IPS-15b (cell line): ENCODE data around the gene PLCB4.

ENCODE experiments used
- H3K27me3 ChIP-seq: one replicate; pipeline ENCODE4 v1.6.1; 2013; ENCODE audit warnings: low read length; ENCODE audit not compliant: control insufficient read depth, insufficient read depth
- H3K36me3 ChIP-seq: one replicate; pipeline ENCODE4 v1.6.1; 2013; ENCODE audit warnings: low read length; ENCODE audit not compliant: control insufficient read depth, insufficient read depth
- H3K4me1 ChIP-seq: one replicate; pipeline ENCODE4 v1.6.1; 2013; ENCODE audit warnings: mild to moderate bottlenecking, low read length; ENCODE audit not compliant: control insufficient read depth, insufficient read depth
- H3K4me3 ChIP-seq: one replicate; pipeline ENCODE4 v1.5.1; 2013; ENCODE audit warnings: low read depth, low read length
- H3K9ac ChIP-seq: one replicate; pipeline ENCODE4 v1.6.1; 2013; ENCODE audit warnings: low read depth, mild to moderate bottlenecking, low read length
- H3K9me3 ChIP-seq: one replicate; pipeline ENCODE4 v1.6.1; 2013; ENCODE audit warnings: mild to moderate bottlenecking, low read length; ENCODE audit not compliant: control insufficient read depth, insufficient read depth

The PLCB4 gene

DNA sequence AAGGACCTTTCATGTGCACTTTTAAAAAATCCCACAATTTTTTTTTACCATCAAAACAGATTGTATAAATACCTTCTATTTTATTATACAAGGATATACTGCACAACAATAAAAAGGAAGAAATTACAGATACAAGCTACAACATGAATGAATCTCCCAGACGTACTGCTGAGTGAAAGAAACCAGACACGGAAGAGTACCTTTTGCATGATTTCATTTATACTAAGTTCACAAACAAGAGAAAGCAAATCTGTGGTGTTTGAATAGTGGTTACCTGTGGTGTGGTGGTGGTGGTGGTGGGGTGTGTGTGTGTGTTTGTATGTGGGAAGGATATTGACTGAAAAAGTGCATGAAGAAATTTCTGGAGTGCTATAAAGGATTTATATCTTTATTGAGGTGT, 6.8 kb upstream of the PLCB4 start:
- Histone ChIP-seq H3K27me3 (no peaks in the 10 kb centered on the region), H3K36me3 (no peaks in the 10 kb centered on the region), H3K9ac (no peak overlapping the region), H3K9me3 (no peaks in the 10 kb centered on the region), H3K4me3 (no peak overlapping the region), H3K4me1 (no peaks in the 10 kb centered on the region)

DNA sequence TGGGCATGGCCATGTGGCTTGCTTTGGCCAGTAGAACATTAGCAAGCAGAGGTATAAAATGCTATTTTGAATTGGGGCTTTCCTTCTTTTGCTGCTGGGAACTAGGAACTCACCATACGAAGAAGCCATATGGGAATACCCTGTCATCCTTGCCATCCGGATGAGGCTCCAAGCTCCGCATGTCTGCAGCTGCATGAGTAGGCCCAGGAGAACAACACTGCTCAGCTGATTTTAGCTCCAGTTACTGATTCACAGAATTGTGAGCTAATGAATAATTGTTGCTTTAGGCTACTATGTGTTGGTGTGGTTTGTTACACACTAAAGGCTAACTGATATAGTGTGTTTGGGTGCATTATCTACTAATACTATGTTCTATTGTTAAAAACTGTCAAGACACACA, 2.7 kb upstream of the PLCB4 start:
- no peaks in the 10 kb centered on the region for H3K27me3 ChIP-seq
- H3K36me3 ChIP-seq, result no peaks in the 10 kb centered on the region
- no peak overlapping the region for H3K4me3 ChIP-seq
- H3K9me3 ChIP-seq, result no peaks in the 10 kb centered on the region
- peaks cover 10% of the 10 kb centered on the region for H3K4me1 ChIP-seq
- H3K9ac ChIP-seq, result no peak overlapping the region

DNA sequence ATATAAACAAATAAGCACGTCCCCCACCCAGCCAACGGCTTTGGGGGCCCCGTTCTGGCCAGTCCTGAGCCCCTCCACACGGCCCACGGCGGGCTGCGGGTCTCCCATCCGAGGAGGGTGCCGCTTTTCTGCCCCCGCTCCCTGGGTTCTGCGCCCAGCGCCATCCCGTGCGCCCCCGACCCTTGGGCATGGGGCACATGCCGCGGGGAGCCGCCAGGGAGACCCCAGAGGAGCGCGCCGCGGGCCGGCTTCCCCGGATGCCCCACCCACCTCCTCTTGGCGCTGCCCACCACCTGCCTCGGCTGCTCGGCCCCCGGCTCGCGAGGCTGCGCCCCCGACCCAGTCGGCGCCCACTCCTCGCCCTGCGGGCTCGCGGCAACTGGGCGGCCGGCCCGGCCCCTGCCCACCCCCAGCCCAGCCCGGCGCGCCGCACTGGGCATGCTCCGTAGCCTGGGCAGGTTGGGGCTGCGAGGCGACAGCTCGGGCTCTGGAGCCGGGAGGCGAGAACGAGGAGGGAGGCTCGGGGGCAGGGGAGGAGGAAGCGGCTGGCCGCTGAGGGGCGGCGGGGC, 570 bp upstream of the PLCB4 start:
- Histone ChIP-seq H3K4me3 (peak overlapping the region; percentile 89), H3K9ac (peak overlapping the region; percentile 83), H3K27me3 (no peaks in the 10 kb centered on the region)

DNA sequence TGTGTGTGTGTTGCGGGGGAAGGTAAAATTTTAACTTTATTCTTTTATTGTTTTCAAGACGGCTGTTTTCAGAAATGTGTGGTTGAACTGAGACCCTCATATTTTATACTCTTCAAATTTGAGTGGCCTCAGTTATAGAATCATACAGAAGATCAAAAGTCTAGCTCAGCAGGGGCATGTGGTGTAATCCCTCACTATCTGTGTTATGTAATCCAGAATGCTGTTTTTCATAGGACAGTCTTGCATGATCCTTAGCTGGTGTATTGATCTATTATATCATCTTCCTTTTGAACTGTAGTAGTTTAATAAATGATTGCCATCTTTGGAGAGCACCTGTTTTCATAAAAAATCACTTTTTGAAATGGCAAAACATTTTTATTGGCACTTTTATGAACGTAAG, 1.4 kb downstream of the PLCB4 start:
- H3K27me3 ChIP-seq, result no peaks in the 10 kb centered on the region
- no peaks in the 10 kb centered on the region for H3K36me3 ChIP-seq
- no peaks in the 10 kb centered on the region for H3K9me3 ChIP-seq
- H3K4me1 ChIP-seq, result peaks cover 37% of the 10 kb centered on the region
- H3K4me3 ChIP-seq, result no peak overlapping the region
- H3K9ac ChIP-seq, result no peak overlapping the region

More for the DNA sequence above, 570 bp upstream of the PLCB4 start:
- Histone ChIP-seq H3K4me1 (peaks cover 31% of the 10 kb centered on the region), H3K36me3 (no peaks in the 10 kb centered on the region), H3K9me3 (no peaks in the 10 kb centered on the region)

DNA sequence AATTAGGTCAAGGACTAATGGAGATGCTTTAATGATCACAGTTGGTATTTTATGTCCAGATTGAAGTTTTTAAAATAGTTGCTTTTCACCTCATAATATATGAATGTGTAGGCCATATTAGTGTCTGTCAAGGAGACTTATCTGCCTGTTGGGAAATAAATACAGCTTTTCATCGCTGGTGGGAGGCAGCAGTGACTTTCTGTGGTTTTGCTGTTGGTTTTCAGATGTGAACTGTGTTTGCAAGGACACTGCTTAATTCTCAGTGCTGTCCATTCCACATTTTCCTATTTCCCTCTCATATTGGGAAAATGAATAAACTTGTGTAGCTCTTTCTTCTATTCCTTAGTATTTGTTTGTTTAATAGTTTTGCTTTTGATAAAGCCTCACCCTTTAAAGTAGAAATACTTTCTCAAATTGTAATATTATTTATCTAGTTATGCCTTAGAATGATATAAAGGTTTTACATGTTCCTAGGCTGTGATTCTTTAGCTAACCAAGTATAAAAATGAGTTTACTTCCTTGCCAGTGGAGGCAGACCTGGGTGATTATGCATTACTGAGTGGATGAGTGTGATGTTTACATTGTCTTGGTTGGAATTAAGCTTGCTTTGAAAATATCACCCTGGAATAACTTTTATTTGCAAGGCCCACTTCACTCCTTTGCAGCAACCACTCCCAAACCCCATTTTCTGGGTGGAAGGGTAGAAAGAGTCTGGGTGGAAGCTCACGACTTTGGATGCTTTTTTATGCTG, 3.3 kb downstream of the PLCB4 start:
- Histone ChIP-seq H3K9me3 (no peaks in the 10 kb centered on the region), H3K4me1 (peaks cover 40% of the 10 kb centered on the region), H3K9ac (no peak overlapping the region), H3K27me3 (no peaks in the 10 kb centered on the region), H3K4me3 (no peak overlapping the region), H3K36me3 (no peaks in the 10 kb centered on the region)

DNA sequence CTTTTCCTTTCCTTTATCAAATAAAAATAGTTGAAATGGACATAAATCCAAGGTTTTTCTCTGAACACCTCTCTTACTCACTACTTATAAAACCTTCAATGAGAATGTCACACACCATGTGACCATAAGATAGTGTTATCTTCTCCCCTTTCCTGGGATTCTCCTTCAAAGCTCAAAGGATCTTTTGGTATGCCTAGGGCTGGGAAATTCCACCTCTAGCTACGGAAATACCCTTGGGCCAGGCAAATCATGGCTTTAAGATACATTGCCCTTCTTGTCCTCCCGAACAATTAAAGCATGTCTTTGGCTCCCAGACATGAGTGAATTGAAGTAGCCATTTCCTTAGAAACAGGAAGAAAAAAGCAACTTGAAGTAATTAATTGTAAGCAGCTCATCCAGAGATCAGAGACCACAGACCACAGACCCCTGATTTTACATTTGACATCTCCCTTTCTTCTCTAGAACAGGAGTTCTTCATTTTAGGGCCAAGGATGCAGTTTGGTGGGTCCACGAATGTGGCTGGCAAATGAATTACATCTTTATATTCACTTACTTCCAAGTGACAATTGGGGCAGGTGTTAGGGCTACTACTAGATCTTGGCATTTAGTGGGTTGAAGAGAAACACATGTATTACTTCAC, 4.1 kb downstream of the PLCB4 start:
- no peaks in the 10 kb centered on the region for H3K27me3 ChIP-seq
- H3K9me3 ChIP-seq, result no peaks in the 10 kb centered on the region
- H3K4me1 ChIP-seq, result peaks cover 36% of the 10 kb centered on the region
- H3K36me3 ChIP-seq, result no peaks in the 10 kb centered on the region
- H3K4me3 ChIP-seq, result no peak overlapping the region
- H3K9ac ChIP-seq, result no peak overlapping the region

DNA sequence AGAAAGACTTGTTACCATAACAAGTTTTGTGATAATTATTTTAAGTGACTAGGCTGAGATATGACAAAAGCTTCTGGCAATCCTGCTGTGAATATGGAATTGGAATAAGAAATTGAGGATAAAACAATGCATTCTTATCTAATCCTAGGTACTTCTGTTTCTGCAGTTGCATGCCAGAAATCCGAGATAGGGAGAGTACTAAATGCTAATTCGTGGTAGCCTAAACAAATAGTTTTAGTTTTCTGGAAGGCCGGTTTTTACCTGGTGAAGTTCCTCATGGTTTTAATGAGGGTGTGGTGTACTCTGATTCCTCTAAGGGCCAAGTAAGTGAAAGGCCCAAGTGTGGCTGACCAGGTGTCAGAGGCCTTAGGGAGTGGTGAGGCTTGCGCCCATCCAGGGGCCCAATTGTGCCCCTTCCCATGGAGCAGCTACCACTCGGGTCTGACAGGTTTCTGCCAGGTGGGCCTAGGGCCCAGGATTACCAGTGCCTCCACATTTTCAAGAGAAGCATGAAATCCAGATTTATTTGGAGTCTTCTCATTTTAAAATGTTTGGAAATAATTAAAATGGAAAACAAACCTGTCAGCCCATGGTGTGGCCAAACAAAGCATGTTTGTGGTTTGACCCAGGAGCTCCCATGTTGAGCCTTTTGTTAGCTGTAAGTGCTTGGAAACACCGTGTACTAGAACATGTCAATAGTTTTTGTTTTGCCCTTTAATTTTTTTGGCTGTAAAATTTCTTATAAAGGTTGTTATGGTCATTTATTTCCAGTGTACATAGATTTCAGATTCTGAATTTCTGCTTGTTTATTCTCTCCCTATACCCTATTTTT, 6.6 kb downstream of the PLCB4 start:
- no peak overlapping the region for H3K9ac ChIP-seq
- H3K4me1 ChIP-seq, result peaks cover 40% of the 10 kb centered on the region
- no peaks in the 10 kb centered on the region for H3K27me3 ChIP-seq
- H3K9me3 ChIP-seq, result no peaks in the 10 kb centered on the region
- no peak overlapping the region for H3K4me3 ChIP-seq
- no peaks in the 10 kb centered on the region for H3K36me3 ChIP-seq

DNA sequence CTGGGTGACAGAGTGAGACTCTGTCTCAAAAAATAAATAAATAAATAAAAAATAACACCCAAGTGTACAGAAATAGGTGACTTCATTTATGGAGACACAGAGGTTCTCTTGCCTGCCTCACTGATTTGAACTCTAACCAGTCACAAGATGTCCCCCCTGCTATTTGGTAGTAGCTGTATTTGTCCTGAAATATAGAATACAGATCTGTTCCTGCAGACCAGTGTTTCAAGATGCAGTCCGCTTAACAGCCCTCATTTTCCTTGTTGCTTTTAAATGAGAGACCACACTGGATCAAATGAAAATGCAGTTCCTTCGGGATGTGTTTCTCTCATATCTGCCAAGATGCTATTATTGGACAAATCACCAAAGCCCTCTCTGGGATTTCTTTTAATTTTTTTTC, 7.6 kb downstream of the PLCB4 start:
- Histone ChIP-seq H3K36me3 (no peaks in the 10 kb centered on the region), H3K4me1 (peaks cover 34% of the 10 kb centered on the region), H3K9me3 (no peaks in the 10 kb centered on the region), H3K27me3 (no peaks in the 10 kb centered on the region), H3K9ac (no peak overlapping the region), H3K4me3 (no peak overlapping the region)

DNA sequence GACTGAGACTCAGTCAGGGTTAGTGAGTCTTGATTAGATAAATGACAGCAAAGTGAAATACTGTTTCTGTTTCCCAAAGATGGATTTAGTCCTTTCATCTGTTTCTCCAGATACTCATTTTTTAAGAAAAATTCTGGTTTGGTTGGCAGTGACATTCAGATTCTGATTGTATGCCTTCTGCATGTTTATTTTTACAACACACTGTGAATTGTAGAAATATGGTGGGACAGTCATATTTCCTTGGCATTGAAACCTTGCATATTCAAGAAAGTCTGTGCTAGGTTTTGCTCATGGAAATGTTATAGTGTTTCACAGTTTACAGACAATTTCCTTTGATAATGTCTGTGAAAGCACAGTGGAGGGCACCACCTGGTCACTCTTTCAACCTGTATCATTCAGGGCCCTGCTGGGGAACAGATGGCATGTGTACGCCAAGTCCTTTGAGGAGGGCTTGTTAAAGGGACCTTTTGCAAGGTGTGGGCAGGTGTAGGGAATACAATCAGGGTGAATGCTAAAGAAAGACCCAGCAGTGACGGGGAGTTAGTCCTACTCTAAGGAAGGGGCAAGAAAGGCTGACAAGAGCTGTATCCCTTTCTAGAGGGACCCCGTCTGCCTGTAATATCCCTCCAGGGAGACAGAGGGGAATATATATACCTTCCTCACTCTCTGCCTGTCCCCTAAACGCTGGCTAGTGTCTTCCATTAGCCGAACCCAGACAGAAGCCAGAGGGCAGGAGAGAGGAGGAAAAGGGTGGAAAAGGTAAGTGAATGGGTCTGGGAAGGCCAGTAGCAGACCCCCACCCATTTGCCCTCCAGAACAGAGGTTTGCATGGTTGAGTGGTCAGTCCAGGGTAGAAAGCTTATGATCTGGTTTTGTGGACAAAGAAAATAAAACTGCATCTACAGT, 10.2 kb downstream of the PLCB4 start:
- Histone ChIP-seq H3K9ac (no peak overlapping the region), H3K4me3 (no peak overlapping the region), H3K27me3 (no peaks in the 10 kb centered on the region), H3K4me1 (peaks cover 15% of the 10 kb centered on the region), H3K9me3 (no peaks in the 10 kb centered on the region), H3K36me3 (no peaks in the 10 kb centered on the region)

DNA sequence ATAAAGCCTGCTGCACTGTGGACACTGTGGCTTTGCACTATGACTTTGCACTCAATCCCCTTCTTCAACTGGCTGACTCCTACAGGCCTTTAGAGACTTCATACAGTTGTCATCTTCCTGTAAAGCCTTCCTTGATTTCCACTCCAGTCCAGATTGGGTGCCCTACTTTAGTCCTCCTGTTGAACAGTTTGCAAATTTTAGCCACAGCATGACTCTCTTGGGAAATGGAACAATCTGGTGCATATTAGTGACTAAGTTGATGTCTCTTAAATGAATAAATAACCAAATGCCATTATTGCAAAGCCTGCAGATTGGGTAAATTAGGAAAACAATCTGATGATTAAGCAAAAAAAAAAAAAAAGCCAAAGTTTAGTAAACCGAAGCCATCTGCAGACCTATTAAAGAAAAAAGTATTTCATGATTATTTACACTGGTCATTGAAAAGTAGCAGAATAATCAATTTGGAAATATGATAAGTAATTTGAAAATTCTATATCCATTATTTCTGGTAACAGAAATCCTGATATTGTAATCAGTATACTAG, 12.6 kb downstream of the PLCB4 start:
- Histone ChIP-seq H3K4me1 (peaks cover 6% of the 10 kb centered on the region), H3K4me3 (no peak overlapping the region), H3K9me3 (no peaks in the 10 kb centered on the region), H3K9ac (no peak overlapping the region), H3K36me3 (no peaks in the 10 kb centered on the region), H3K27me3 (no peaks in the 10 kb centered on the region)

DNA sequence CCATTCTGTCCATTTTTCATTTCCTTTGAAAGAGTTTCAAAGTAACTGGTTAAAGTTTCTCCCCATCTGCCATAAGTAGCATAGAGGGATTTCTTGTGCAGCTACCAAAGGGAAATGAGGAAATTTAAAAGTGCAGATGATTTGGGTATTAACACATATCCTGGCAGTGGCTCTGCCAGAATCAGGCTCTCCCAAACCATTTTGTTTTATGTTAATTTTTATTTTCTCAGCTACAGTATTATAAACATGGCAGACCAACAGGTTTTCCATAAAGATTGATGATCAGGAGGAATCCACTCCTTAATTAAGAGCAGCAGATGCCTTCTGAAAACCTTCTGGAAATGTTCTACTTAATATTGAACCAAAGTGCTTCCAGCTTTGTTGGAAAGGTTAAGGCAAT, 13.9 kb downstream of the PLCB4 start:
- no peaks in the 10 kb centered on the region for H3K27me3 ChIP-seq
- H3K4me3 ChIP-seq, result no peak overlapping the region
- H3K9ac ChIP-seq, result no peak overlapping the region
- peaks cover 6% of the 10 kb centered on the region for H3K4me1 ChIP-seq
- H3K36me3 ChIP-seq, result no peaks in the 10 kb centered on the region
- H3K9me3 ChIP-seq, result no peaks in the 10 kb centered on the region
